ENCODE results near the gene SGO1. TPM values are rescaled to one million over a fixed set of nuclear protein-coding genes. Genes with fewer than 3 reads are reported as not detected.
A peak's percentile ranks its signal among the peaks of the same experiment; 100 is the strongest.

SGO1 gene
- total RNA-seq, 1 experiment from 2014 or later, result 31.7 TPM

GRCh38 chr3:20182206-20182605, 3.8 kb downstream of the SGO1 start:
- peaks cover 55% of the 10 kb centered on the region for H3K36me3 ChIP-seq (ENCODE audit: insufficient read depth, low read length, poor library complexity, severe bottlenecking)
- CTCF ChIA-PET, result no interaction called here
- BruUV-seq (replicated peaks), result no TSS peak
- no peak overlapping the region for H3K27ac ChIP-seq (ENCODE audit: low read depth, low read length, poor library complexity, severe bottlenecking)
- no peak for DNase-seq (ENCODE audit: low spot score)
- TF ChIP-seq CTCF (conservative IDR thresholded peaks at IDR 0.05; ENCODE audit: low read depth, low read length) (no peak), EZH2 (IDR thresholded peaks at IDR 0.05; ENCODE audit: borderline replicate concordance, low read depth, low read length, poor library complexity, severe bottlenecking) (no peak)
- peaks cover 9% of the 10 kb centered on the region for H3K4me1 ChIP-seq (ENCODE audit: insufficient read depth, low read length, poor library complexity, severe bottlenecking)
- intact Hi-C loops (cut with micrococcal nuclease; ENCODE audit: unreplicated experiment), result no loop called here
- no peaks in the 10 kb centered on the region for H3K27me3 ChIP-seq (replicated peaks; ENCODE audit: insufficient read depth, low read depth, low read length, poor library complexity)
- POLR2A ChIA-PET (ENCODE audit: low non-redundant PET), result no interaction called here
- no peak overlapping the region for H3K4me3 ChIP-seq (ENCODE audit: low read depth, low read length, poor library complexity, severe bottlenecking)
- H3K9me3 ChIP-seq (ENCODE audit: low read depth, low read length, poor library complexity, severe bottlenecking), result no peaks in the 10 kb centered on the region

GRCh38 chr3:20181276-20181675, 4.7 kb downstream of the SGO1 start:
- no peak for TF ChIP-seq EZH2 (IDR thresholded peaks at IDR 0.05; ENCODE audit: borderline replicate concordance, low read depth, low read length, poor library complexity, severe bottlenecking)
- Histone ChIP-seq H3K27ac (ENCODE audit: low read depth, low read length, poor library complexity, severe bottlenecking) (no peak overlapping the region), H3K9me3 (ENCODE audit: low read depth, low read length, poor library complexity, severe bottlenecking) (no peaks in the 10 kb centered on the region), H3K36me3 (ENCODE audit: insufficient read depth, low read length, poor library complexity, severe bottlenecking) (peaks cover 59% of the 10 kb centered on the region), H3K4me1 (ENCODE audit: insufficient read depth, low read length, poor library complexity, severe bottlenecking) (peaks cover 9% of the 10 kb centered on the region), H3K4me3 (ENCODE audit: low read depth, low read length, poor library complexity, severe bottlenecking) (no peak overlapping the region), H3K27me3 (replicated peaks; ENCODE audit: insufficient read depth, low read depth, low read length, poor library complexity) (no peaks in the 10 kb centered on the region)
- ChIA-PET POLR2A (ENCODE audit: low non-redundant PET) (no interaction called here), CTCF (no interaction called here)
- DNase-seq (ENCODE audit: low spot score), result no peak
- intact Hi-C loops (cut with micrococcal nuclease; ENCODE audit: unreplicated experiment), result no loop called here
- no TSS peak for BruUV-seq (replicated peaks)

GRCh38 chr3:20173844-20174410, 12.1 kb downstream of the SGO1 start:
- CTCF ChIA-PET, result no interaction called here
- intact Hi-C loops (cut with micrococcal nuclease; ENCODE audit: unreplicated experiment), result no loop called here
- H3K36me3 ChIP-seq (ENCODE audit: insufficient read depth, low read length, poor library complexity, severe bottlenecking), result peaks cover 42% of the 10 kb centered on the region
- H3K9me3 ChIP-seq (ENCODE audit: low read depth, low read length, poor library complexity, severe bottlenecking), result no peaks in the 10 kb centered on the region
- POLR2A ChIA-PET (ENCODE audit: low non-redundant PET), result no interaction called here
- TF ChIP-seq EZH2 (IDR thresholded peaks at IDR 0.05; ENCODE audit: borderline replicate concordance, low read depth, low read length, poor library complexity, severe bottlenecking), result no peak
- no peak for TF ChIP-seq CTCF (conservative IDR thresholded peaks at IDR 0.05; ENCODE audit: low read depth, low read length)
- no peak overlapping the region for H3K27ac ChIP-seq (ENCODE audit: low read depth, low read length, poor library complexity, severe bottlenecking)
- H3K4me1 ChIP-seq (ENCODE audit: insufficient read depth, low read length, poor library complexity, severe bottlenecking), result no peaks in the 10 kb centered on the region
- H3K4me3 ChIP-seq (ENCODE audit: low read depth, low read length, poor library complexity, severe bottlenecking), result no peak overlapping the region
- no peaks in the 10 kb centered on the region for H3K27me3 ChIP-seq (replicated peaks; ENCODE audit: insufficient read depth, low read depth, low read length, poor library complexity)
- DNase-seq (ENCODE audit: low spot score), result peak; percentile 45
- no TSS peak for BruUV-seq (replicated peaks)

- intact Hi-C loops (cut with micrococcal nuclease; ENCODE audit: unreplicated experiment), result no loop called here
- Histone ChIP-seq H3K4me1 (ENCODE audit: insufficient read depth, low read length, poor library complexity, severe bottlenecking) (peaks cover 47% of the 10 kb centered on the region), H3K27ac (ENCODE audit: low read depth, low read length, poor library complexity, severe bottlenecking) (no peak overlapping the region), H3K4me3 (ENCODE audit: low read depth, low read length, poor library complexity, severe bottlenecking) (no peak overlapping the region), H3K27me3 (replicated peaks; ENCODE audit: insufficient read depth, low read depth, low read length, poor library complexity) (no peaks in the 10 kb centered on the region), H3K36me3 (ENCODE audit: insufficient read depth, low read length, poor library complexity, severe bottlenecking) (peaks cover 7% of the 10 kb centered on the region), H3K9me3 (ENCODE audit: low read depth, low read length, poor library complexity, severe bottlenecking) (no peaks in the 10 kb centered on the region)
- no peak for DNase-seq (ENCODE audit: low spot score)
- BruUV-seq (replicated peaks), result no TSS peak
- ChIA-PET POLR2A (ENCODE audit: low non-redundant PET) (no interaction called here), CTCF (no interaction called here)
- no peak for TF ChIP-seq EZH2 (IDR thresholded peaks at IDR 0.05; ENCODE audit: borderline replicate concordance, low read depth, low read length, poor library complexity, severe bottlenecking)
- TF ChIP-seq CTCF (conservative IDR thresholded peaks at IDR 0.05; ENCODE audit: low read depth, low read length), result no peak
These were observed 24.3 kb downstream of the SGO1 start for GRCh38 chr3:20161714-20162113.

All from A673 (cell line).